Keratinocyte (primary cell): ENCODE results near the gene DGKD.

Source experiments
- EZH2 ChIP-seq: IDR thresholded peaks from one replicate; pipeline ENCODE4 v1.6.1; 2012; ENCODE audit warnings: inconsistent platforms, mild to moderate bottlenecking, low read length, moderate library complexity
- TF ChIP-seq, protein P1 (sequence below), 3 experiments: IDR thresholded peaks in 1 of 3; conservative IDR thresholded peaks in 1 of 3; optimal IDR thresholded peaks in 1 of 3; 2 replicates in 2 of 3; 3 replicates in 1 of 3; pipeline versions ENCODE3 to v1.5.1; 2011; ENCODE audit warnings: low read length in 3 of 3, mild to moderate bottlenecking in 3 of 3, moderate library complexity in 2 of 3, control low read depth in 1 of 3, inconsistent platforms in 1 of 3; ENCODE audit not compliant: insufficient read depth in 2 of 3; ENCODE audit errors: extremely low read depth in 1 of 3

GRCh38 chr2:233485726-233486125, 131.4 kb downstream of the DGKD start:
- TF ChIP-seq, protein P1, sequence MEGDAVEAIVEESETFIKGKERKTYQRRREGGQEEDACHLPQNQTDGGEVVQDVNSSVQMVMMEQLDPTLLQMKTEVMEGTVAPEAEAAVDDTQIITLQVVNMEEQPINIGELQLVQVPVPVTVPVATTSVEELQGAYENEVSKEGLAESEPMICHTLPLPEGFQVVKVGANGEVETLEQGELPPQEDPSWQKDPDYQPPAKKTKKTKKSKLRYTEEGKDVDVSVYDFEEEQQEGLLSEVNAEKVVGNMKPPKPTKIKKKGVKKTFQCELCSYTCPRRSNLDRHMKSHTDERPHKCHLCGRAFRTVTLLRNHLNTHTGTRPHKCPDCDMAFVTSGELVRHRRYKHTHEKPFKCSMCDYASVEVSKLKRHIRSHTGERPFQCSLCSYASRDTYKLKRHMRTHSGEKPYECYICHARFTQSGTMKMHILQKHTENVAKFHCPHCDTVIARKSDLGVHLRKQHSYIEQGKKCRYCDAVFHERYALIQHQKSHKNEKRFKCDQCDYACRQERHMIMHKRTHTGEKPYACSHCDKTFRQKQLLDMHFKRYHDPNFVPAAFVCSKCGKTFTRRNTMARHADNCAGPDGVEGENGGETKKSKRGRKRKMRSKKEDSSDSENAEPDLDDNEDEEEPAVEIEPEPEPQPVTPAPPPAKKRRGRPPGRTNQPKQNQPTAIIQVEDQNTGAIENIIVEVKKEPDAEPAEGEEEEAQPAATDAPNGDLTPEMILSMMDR (optimal IDR thresholded peaks at IDR 0.05 in 1 of 3, IDR thresholded peaks at IDR 0.05 in 1 of 3, conservative IDR thresholded peaks at IDR 0.05 in 1 of 3; ENCODE audit: extremely low read depth in 1 of 3, insufficient read depth in 2 of 3, low read length in 3 of 3), result no peak
- no peak for TF ChIP-seq EZH2
